Measurements from ENCODE around the gene AKR7A3.

- TF ChIP-seq BCL11A (IDR thresholded peaks at IDR 0.05; ENCODE audit: low read depth, low read length): no peak
- TF ChIP-seq ZBTB11 (CRISPR knock-in tag; IDR thresholded peaks at IDR 0.05): no peak
- no peak for TF ChIP-seq EED (IDR thresholded peaks at IDR 0.05; ENCODE audit: low read depth)
- no peak for TF ChIP-seq HSF1 (IDR thresholded peaks at IDR 0.05; ENCODE audit: low read depth, low read length)
- TF ChIP-seq EZH2 (IDR thresholded peaks at IDR 0.05; ENCODE audit: borderline replicate concordance, control insufficient read depth, low read depth, low read length): no peak
Measured at GRCh38 chr1:19310061-19310460, 21.5 kb upstream of the AKR7A3 start.

All from GM12878 (cell line).